HepG2 (cell line): Measurements from ENCODE around the gene ZNRF3. TPM values are rescaled to one million over a fixed set of nuclear protein-coding genes. Genes with fewer than 3 reads are reported as not detected.
A peak's percentile ranks its signal among the peaks of the same experiment; 100 is the strongest.

Experiments used
- ARNT ChIP-seq: fragments of 450-650 bp; IDR thresholded peaks from 2 replicates; pipeline ENCODE4 v1.6.1; 2017
- HDAC1 ChIP-seq: sonication (generic); formaldehyde crosslinking; IDR thresholded peaks from 2 replicates; pipeline ENCODE4 v1.5.1; 2020; ENCODE audit warnings: mild to moderate bottlenecking, missing genetic modification reagents
- NAIF1 ChIP-seq: sonication (generic); formaldehyde crosslinking; IDR thresholded peaks from 2 replicates; pipeline ENCODE4 v1.5.0; 2020; ENCODE audit warnings: mild to moderate bottlenecking, missing genetic modification reagents, borderline replicate concordance
- NFE2L1 ChIP-seq: sonication (generic); formaldehyde crosslinking; IDR thresholded peaks from 2 replicates; pipeline ENCODE4 v1.4.0; 2020; ENCODE audit warnings: missing genetic modification reagents, mild to moderate bottlenecking, borderline replicate concordance
- TAF15 ChIP-seq: fragments of 200-400 bp; formaldehyde crosslinking; IDR thresholded peaks from one replicate; pipeline ENCODE4 v1.6.1; 2018; ENCODE audit warnings: mild to moderate bottlenecking, low read depth, low read length; ENCODE audit not compliant: poor library complexity, severe bottlenecking
- TCF7 ChIP-seq: sonication (generic); IDR thresholded peaks from 2 replicates; pipeline ENCODE4 v1.6.1; 2016; ENCODE audit warnings: antibody characterized with exemption, low read depth
- ZNF143 ChIP-seq: sonication (generic); formaldehyde crosslinking; IDR thresholded peaks from 2 replicates; pipeline ENCODE4 v1.4.0; 2020; ENCODE audit warnings: missing genetic modification reagents
- ZNF652 ChIP-seq: IDR thresholded peaks from 2 replicates; pipeline ENCODE4 v1.6.1; 2016; ENCODE audit warnings: low read depth, borderline replicate concordance
- ZNF7 ChIP-seq: IDR thresholded peaks from 2 replicates; pipeline ENCODE4 v1.6.1; 2016; ENCODE audit warnings: missing biosample characterization, missing genetic modification reagents
- polyA plus RNA-seq, 8 experiments: library from polyadenylated mRNA; depleted of rRNA in 3 of 8; stranded (reverse) in 7 of 8; unstranded in 1 of 8; fragments of >200 nt; fragmentation: Illumina TruSeq in 4 of 8; extraction: Trizol in 4 of 8; gene quantifications; 2 replicates each; pipeline versions ENCODE4 v1.2.1 to v1.2.3, GENCODE V29; 2011 to 2016; ENCODE audit warnings: low read depth in 4 of 8, missing spikeins in 1 of 8, mixed read lengths in 1 of 8; ENCODE audit not compliant: insufficient read depth in 1 of 8
- total RNA-seq, 5 experiments: library from RNA; depleted of rRNA; stranded (reverse); fragments of >200 nt; fragmentation: Illumina TruSeq; extraction: Trizol; gene quantifications; 2 replicates each; pipeline ENCODE4 v1.2.3, GENCODE V29; 2016; ENCODE audit warnings: low read depth in 1 of 5
- TF ChIP-seq, protein P1 (sequence below): sonication (generic); formaldehyde crosslinking; IDR thresholded peaks from 2 replicates; pipeline ENCODE4 v1.4.0; 2020; ENCODE audit warnings: mild to moderate bottlenecking, missing genetic modification reagents
- TF ChIP-seq, protein P2 (sequence below): sonication (generic); formaldehyde crosslinking; IDR thresholded peaks from 2 replicates; pipeline ENCODE4 v1.4.0; 2020; ENCODE audit warnings: missing genetic modification reagents
- TF ChIP-seq, protein P3 (sequence below): sonication (generic); formaldehyde crosslinking; IDR thresholded peaks from 2 replicates; pipeline ENCODE4 v1.5.1; 2020; ENCODE audit warnings: mild to moderate bottlenecking, moderate library complexity, missing genetic modification reagents
- TF ChIP-seq, protein P4 (sequence below): sonication (generic); formaldehyde crosslinking; IDR thresholded peaks from 2 replicates; pipeline ENCODE4 v1.5.0; 2020; ENCODE audit warnings: mild to moderate bottlenecking, missing genetic modification reagents, borderline replicate concordance
- TF ChIP-seq, protein P5 (sequence below): sonication (generic); formaldehyde crosslinking; IDR thresholded peaks from 2 replicates; pipeline ENCODE4 v1.8.1; 2023; ENCODE audit warnings: missing genetic modification reagents, mild to moderate bottlenecking, borderline replicate concordance

The ZNRF3 gene
- total and polyA plus RNA-seq, 2 of the 13 experiments (the other 11 are each of a cell fraction or from before 2014, with no cell fraction given): 20.3 to 36.7 TPM

DNA sequence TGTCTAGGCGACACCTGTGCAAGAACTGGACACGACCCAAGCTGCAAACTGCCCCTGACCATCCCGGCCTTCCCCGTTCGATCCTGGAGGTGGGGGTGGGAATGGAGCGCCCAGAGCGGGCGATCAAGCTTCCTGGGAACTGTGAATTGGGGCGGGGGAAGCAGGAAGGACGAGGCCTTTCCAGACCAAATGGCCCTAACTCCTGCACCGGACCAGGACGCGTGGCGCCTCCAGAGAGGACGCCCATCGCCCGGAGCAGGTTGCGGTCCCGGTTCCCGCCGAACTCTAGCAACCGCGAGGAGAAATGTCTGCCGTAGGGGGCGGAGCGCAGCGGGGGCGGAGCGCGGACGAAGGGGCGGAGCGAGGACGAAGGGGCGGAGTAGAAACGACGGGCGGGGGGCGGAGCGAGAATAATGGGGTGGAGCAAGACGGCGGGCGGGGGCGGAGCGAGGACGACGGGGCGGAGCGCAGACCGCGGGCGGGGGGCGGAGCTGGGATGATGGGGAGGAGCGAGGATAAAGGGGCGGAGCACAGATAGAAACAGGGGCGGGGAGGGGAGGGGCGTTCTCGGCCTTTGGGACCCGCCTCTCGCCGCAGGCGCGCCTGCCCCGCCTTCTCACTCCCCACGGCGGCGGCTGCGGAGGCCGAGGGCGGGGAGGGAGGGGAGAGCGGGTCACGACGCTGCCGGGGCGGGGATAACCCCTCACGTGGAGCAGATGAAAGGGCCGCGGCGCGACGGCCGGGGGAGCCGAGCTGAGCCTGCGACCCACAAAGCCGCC, at the start of gene ZNRF3 (continued):
- TF ChIP-seq, protein P1, sequence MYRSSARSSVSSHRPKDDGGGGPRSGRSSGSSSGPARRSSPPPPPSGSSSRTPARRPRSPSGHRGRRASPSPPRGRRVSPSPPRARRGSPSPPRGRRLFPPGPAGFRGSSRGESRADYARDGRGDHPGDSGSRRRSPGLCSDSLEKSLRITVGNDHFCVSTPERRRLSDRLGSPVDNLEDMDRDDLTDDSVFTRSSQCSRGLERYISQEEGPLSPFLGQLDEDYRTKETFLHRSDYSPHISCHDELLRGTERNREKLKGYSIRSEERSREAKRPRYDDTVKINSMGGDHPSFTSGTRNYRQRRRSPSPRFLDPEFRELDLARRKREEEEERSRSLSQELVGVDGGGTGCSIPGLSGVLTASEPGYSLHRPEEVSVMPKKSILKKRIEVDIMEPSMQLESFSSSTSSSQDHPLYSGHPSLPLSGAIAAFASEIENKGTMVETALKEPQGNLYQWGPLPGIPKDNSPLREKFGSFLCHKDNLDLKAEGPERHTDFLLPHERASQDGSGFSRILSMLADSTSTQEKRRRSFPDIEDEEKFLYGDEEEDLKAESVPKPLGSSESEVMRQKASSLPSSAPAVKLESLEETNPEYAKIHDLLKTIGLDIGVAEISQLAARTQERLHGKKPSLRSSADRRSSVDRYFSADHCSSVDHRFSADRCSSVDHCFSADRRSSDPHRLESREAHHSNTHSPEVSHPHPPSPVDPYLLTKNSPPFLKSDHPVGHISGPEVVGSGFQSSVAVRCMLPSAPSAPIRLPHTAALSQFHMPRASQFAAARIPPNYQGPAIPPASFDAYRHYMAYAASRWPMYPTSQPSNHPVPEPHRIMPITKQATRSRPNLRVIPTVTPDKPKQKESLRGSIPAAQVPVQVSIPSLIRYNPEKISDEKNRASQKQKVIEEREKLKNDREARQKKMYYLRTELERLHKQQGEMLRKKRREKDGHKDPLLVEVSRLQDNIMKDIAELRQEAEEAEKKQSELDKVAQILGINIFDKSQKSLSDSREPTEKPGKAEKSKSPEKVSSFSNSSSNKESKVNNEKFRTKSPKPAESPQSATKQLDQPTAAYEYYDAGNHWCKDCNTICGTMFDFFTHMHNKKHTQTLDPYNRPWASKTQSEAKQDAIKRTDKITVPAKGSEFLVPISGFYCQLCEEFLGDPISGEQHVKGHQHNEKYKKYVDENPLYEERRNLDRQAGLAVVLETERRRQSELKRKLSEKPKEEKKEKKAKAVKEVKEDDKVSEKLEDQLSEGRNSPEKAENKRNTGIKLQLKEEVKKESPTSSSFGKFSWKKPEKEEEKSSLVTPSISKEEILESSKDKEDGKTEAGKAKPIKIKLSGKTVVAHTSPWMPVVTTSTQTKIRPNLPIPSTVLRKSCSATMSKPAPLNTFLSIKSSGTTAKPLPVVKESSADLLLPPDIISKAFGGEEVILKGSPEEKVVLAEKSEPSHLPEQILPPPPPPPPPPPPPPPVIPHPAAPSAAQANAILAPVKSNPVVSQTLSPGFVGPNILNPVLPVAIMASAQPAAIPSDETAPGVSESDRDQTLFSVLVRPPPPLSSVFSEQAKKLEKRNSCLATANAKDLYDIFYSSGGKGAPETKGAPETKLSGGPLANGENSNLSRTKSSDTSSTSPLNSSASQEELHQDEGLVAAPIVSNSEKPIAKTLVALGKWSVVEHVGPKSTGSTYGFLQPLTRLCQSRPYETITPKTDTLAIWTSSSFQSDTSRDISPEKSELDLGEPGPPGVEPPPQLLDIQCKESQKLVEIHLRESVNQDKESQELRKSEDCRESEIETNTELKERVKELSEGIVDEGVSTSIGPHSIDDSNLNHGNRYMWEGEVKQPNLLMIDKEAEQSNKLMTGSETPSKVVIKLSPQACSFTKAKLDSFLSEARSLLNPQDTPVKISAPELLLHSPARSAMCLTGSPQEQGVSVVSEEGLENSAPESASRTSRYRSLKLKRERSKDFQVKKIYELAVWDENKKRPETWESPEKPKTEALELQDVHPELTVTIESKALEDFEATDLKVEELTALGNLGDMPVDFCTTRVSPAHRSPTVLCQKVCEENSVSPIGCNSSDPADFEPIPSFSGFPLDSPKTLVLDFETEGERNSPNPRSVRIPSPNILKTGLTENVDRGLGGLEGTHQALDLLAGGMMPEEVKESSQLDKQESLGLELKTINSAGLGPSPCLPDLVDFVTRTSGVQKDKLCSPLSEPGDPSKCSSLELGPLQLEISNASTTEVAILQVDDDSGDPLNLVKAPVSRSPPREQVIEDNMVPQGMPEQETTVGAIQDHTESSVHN (CRISPR knock-in tag): no peak
- TF ChIP-seq, protein P2, sequence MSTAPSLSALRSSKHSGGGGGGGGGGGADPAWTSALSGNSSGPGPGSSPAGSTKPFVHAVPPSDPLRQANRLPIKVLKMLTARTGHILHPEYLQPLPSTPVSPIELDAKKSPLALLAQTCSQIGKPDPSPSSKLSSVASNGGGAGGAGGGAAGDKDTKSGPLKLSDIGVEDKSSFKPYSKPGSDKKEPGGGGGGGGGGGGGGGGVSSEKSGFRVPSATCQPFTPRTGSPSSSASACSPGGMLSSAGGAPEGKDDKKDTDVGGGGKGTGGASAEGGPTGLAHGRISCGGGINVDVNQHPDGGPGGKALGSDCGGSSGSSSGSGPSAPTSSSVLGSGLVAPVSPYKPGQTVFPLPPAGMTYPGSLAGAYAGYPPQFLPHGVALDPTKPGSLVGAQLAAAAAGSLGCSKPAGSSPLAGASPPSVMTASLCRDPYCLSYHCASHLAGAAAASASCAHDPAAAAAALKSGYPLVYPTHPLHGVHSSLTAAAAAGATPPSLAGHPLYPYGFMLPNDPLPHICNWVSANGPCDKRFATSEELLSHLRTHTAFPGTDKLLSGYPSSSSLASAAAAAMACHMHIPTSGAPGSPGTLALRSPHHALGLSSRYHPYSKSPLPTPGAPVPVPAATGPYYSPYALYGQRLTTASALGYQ (CRISPR knock-in tag): peak; percentile 51; the same call in 1 of the 2 replicates
- TF ChIP-seq ZNF7 (no peak), TAF15 (no peak), ZNF143 (CRISPR knock-in tag) (no peak), ZNF652 (CRISPR knock-in tag) (no peak), TCF7 (peak; percentile 92), ARNT (no peak), NAIF1 (CRISPR knock-in tag) (no peak; the same call in 1 of the 2 replicates), HDAC1 (CRISPR knock-in tag) (peak; percentile 81), NFE2L1 (CRISPR knock-in tag) (no peak)
- TF ChIP-seq, protein P3, sequence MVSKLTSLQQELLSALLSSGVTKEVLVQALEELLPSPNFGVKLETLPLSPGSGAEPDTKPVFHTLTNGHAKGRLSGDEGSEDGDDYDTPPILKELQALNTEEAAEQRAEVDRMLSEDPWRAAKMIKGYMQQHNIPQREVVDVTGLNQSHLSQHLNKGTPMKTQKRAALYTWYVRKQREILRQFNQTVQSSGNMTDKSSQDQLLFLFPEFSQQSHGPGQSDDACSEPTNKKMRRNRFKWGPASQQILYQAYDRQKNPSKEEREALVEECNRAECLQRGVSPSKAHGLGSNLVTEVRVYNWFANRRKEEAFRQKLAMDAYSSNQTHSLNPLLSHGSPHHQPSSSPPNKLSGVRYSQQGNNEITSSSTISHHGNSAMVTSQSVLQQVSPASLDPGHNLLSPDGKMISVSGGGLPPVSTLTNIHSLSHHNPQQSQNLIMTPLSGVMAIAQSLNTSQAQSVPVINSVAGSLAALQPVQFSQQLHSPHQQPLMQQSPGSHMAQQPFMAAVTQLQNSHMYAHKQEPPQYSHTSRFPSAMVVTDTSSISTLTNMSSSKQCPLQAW (CRISPR knock-in tag): peak; percentile 47; the same call in 1 of the 2 replicates
- TF ChIP-seq, protein P4, sequence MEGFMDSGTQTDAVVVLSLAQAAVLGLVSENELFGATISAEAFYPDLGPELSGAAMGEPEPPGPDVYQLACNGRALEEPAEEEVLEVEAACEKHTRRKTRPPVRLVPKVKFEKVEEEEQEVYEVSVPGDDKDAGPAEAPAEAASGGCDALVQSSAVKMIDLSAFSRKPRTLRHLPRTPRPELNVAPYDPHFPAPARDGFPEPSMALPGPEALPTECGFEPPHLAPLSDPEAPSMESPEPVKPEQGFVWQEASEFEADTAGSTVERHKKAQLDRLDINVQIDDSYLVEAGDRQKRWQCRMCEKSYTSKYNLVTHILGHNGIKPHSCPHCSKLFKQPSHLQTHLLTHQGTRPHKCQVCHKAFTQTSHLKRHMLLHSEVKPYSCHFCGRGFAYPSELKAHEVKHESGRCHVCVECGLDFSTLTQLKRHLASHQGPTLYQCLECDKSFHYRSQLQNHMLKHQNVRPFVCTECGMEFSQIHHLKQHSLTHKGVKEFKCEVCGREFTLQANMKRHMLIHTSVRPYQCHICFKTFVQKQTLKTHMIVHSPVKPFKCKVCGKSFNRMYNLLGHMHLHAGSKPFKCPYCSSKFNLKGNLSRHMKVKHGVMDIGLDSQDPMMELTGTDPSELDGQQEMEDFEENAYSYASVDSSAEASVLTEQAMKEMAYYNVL (CRISPR knock-in tag): no peak
- TF ChIP-seq, protein P5, sequence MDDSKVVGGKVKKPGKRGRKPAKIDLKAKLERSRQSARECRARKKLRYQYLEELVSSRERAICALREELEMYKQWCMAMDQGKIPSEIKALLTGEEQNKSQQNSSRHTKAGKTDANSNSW (CRISPR knock-in tag): no peak
